LNCaP clone FGC (cell line): ENCODE results near the gene MUC5B.
A peak's percentile ranks its signal among the peaks of the same experiment; 100 is the strongest.
"Not testable (repeated sequence)": the region's sequence is repeated elsewhere in the genome, so short reads cannot be mapped to it uniquely, and the experiment has no call there.

Experiments
- DNase-seq: peaks from one replicate; pipeline ENCODE4 v3.0.0-alpha.2; 2011; ENCODE audit warnings: low read depth
- H3K4me3 ChIP-seq: 2 replicates; pipeline ENCODE4 v1.5.1; 2011; ENCODE audit warnings: mild to moderate bottlenecking, low read depth, low read length, control low read depth
- CTCF ChIP-seq: IDR thresholded peaks from 2 replicates; pipeline ENCODE4 v1.5.1; 2012; ENCODE audit warnings: mild to moderate bottlenecking; ENCODE audit not compliant: control insufficient read depth, insufficient read depth; ENCODE audit errors: extremely low read depth

Gene MUC5B

GRCh38 chr11:1264444-1264843 is 41.6 kb downstream of the MUC5B start:
- peak; percentile 33 for DNase-seq
- not testable (repeated sequence) for H3K4me3 ChIP-seq
- peak; percentile 48 for TF ChIP-seq CTCF

- H3K4me3 ChIP-seq, DNase-seq: not testable (repeated sequence)
These were observed 42.6 kb downstream of the MUC5B start for GRCh38 chr11:1265480-1265879.

GRCh38 chr11:1266976-1267375 is 44.1 kb downstream of the MUC5B start:
- not testable (repeated sequence) for H3K4me3 ChIP-seq, DNase-seq

GRCh38 chr11:1267441-1268100 is 44.7 kb downstream of the MUC5B start:
- TF ChIP-seq CTCF = no peak
- H3K4me3 ChIP-seq = no peak overlapping the region

GRCh38 chr11:1269957-1270356 is 47.1 kb downstream of the MUC5B start:
- no peak for DNase-seq
- no peak overlapping the region for H3K4me3 ChIP-seq
- TF ChIP-seq CTCF = no peak

More at GRCh38 chr11:1267441-1268100, 44.7 kb downstream of the MUC5B start:
- DNase-seq = no peak

- H3K4me3 ChIP-seq = no peak overlapping the region
These were observed 47.6 kb downstream of the MUC5B start for GRCh38 chr11:1270476-1270875.

GRCh38 chr11:1271002-1271401 is 48.1 kb downstream of the MUC5B start:
- no peak overlapping the region for H3K4me3 ChIP-seq
- no peak for TF ChIP-seq CTCF
- DNase-seq = no peak

More at GRCh38 chr11:1270476-1270875, 47.6 kb downstream of the MUC5B start:
- TF ChIP-seq CTCF = no peak
- DNase-seq = no peak

- no peak for DNase-seq
- no peak for TF ChIP-seq CTCF
- H3K4me3 ChIP-seq = no peak overlapping the region
These were observed 48.5 kb downstream of the MUC5B start for GRCh38 chr11:1271406-1271805.
